ENCODE results near the gene SLC12A5. TPM values are rescaled to one million over a fixed set of nuclear protein-coding genes. Genes with fewer than 3 reads are reported as not detected.
A peak's percentile ranks its signal among the peaks of the same experiment; 100 is the strongest.

SLC12A5 gene
- polyA plus RNA-seq, 2 of the 4 experiments (the other 2 are of a cell fraction): 3.0 to 10.8 TPM

- no peak for TF ChIP-seq PBX3 (IDR thresholded peaks at IDR 0.05)
Observed at GRCh38 chr20:46081074-46081473, 52.1 kb downstream of the SLC12A5 start (continued).

- no peak overlapping the region for H3K27ac ChIP-seq
- H3K9me3 ChIP-seq: no peaks in the 10 kb centered on the region
- 93% methylated on average over 6 of the region's 6 CpGs for WGBS (ENCODE audit: missing lambda C conversion rate)
- DNase-seq (ENCODE audit: low read depth in 1 of 2, low spot score in 1 of 2) (no peak), ATAC-seq (no peak), FAIRE-seq (no peak)
- peaks cover 42% of the 10 kb centered on the region for H3K4me1 ChIP-seq
- ChIA-PET POLR2A (no interaction called here), CTCF (interaction anchor here (1.0 kb wide), 1 partner anchor 92 kb away, joined by 3 read pairs; no protein-coding TSS in a partner anchor)
- H3K4me3 ChIP-seq: no peak overlapping the region
- no peak overlapping the region for H3K4me2 ChIP-seq
- TF ChIP-seq MAFK (IDR thresholded peaks at IDR 0.05; ENCODE audit: partially characterized antibody): no peak
- no peak for TF ChIP-seq SMC3 (IDR thresholded peaks at IDR 0.05)
- no peak for TF ChIP-seq HMGXB4 (CRISPR knock-in tag; IDR thresholded peaks at IDR 0.05; ENCODE audit: borderline replicate concordance)
- no peak for TF ChIP-seq EHF (CRISPR knock-in tag; IDR thresholded peaks at IDR 0.05)
- TF ChIP-seq ESRRA (IDR thresholded peaks at IDR 0.05; ENCODE audit: borderline replicate concordance, low read length): no peak
- TF ChIP-seq CBX8 (IDR thresholded peaks at IDR 0.05): no peak
Observed at GRCh38 chr20:46083101-46083500, 54.1 kb downstream of the SLC12A5 start.

GRCh38 chr20:46083531-46084061 lies 54.6 kb downstream of the SLC12A5 start:
- Histone ChIP-seq H3K4me2 (no peak overlapping the region), H3K4me3 (no peak overlapping the region), H3K9me3 (no peaks in the 10 kb centered on the region), H3K4me1 (peaks cover 45% of the 10 kb centered on the region), H3K27ac (no peak overlapping the region)
- WGBS (ENCODE audit: missing lambda C conversion rate): 100% methylated on average over 1 of the region's 1 CpG
- CTCF ChIA-PET: interaction anchor here (1.0 to 1.7 kb wide), 3 partner anchors 18 to 91 kb away, joined by 3 to 13 read pairs (median 3); no protein-coding TSS in a partner anchor
- TF ChIP-seq E2F6 (IDR thresholded peaks at IDR 0.05; ENCODE audit: borderline replicate concordance, low read depth) (no peak), POLR2AphosphoS2 (conservative IDR thresholded peaks at IDR 0.05; ENCODE audit: low read length) (no peak), ESRRA (IDR thresholded peaks at IDR 0.05; ENCODE audit: borderline replicate concordance, low read length) (no peak), RCOR1 (IDR thresholded peaks at IDR 0.05; ENCODE audit: low read depth, low read length) (no peak), MAFK (IDR thresholded peaks at IDR 0.05; ENCODE audit: partially characterized antibody) (peak; percentile 30)
- ATAC-seq (no peak), FAIRE-seq (no peak), DNase-seq (ENCODE audit: low read depth in 1 of 2, low spot score in 1 of 2) (no peak)
- POLR2A ChIA-PET: no interaction called here

GRCh38 chr20:46084805-46085178 lies 55.8 kb downstream of the SLC12A5 start:
- CTCF ChIA-PET: interaction anchor here (0.5 to 1.7 kb wide), 9 partner anchors 10 to 207 kb away, joined by 3 to 13 read pairs (median 4); no protein-coding TSS in a partner anchor
- H3K27ac ChIP-seq: peak overlapping the region in 1 of 2 experiments; percentile 24; a peak in 3 of 6 replicates
- WGBS (ENCODE audit: missing lambda C conversion rate): 58% methylated on average over 3 of the region's 3 CpGs

More at GRCh38 chr20:46084805-46085178, 55.8 kb downstream of the SLC12A5 start:
- H3K4me2 ChIP-seq: peak overlapping the region; percentile 79
- no peak overlapping the region for H3K4me3 ChIP-seq
- FAIRE-seq (no peak), ATAC-seq (no peak), DNase-seq (ENCODE audit: low read depth in 1 of 2, low spot score in 1 of 2) (no peak)
- peaks cover 45% of the 10 kb centered on the region for H3K4me1 ChIP-seq
- POLR2A ChIA-PET: no interaction called here
- no peak for TF ChIP-seq NPAS2 (CRISPR knock-in tag; IDR thresholded peaks at IDR 0.05; ENCODE audit: borderline replicate concordance)
- TF ChIP-seq ELK1 (IDR thresholded peaks at IDR 0.05; ENCODE audit: low read depth, low read length): no peak
- no peak for TF ChIP-seq KDM5A (IDR thresholded peaks at IDR 0.05)
- no peak for TF ChIP-seq POLR2A (IDR thresholded peaks at IDR 0.05; ENCODE audit: low read length)
- TF ChIP-seq ESRRA (IDR thresholded peaks at IDR 0.05; ENCODE audit: borderline replicate concordance, low read length): no peak
- no peak for TF ChIP-seq BHLHE40 (IDR thresholded peaks at IDR 0.05; ENCODE audit: low read depth, low read length)
- H3K9me3 ChIP-seq: no peaks in the 10 kb centered on the region
